ENCODE results near the gene ELMO1.

ELMO1 gene

GRCh38 chr7:36895192-36895591, 553.5 kb downstream of the ELMO1 start:
- no peak overlapping the region for H3K4me3 ChIP-seq (ENCODE audit: low read length)
- H3F3A ChIP-seq (ENCODE audit: control insufficient read depth, insufficient read depth) = no peaks in the 10 kb centered on the region
- H3K27me3 ChIP-seq (ENCODE audit: control insufficient read depth, low read length) = no peaks in the 10 kb centered on the region
- H3K4me1 ChIP-seq (ENCODE audit: control insufficient read depth, low read length) = no peaks in the 10 kb centered on the region
- H3K36me3 ChIP-seq (ENCODE audit: control insufficient read depth, low read length) = 0 out of 2 replicates have a peak, but pooled peaks cover 6% of the 10 kb centered on the region
- H4K20me1 ChIP-seq (ENCODE audit: control insufficient read depth, insufficient read depth, low read depth, low read length) = no peaks in the 10 kb centered on the region
- no peaks in the 10 kb centered on the region for H3K79me2 ChIP-seq (ENCODE audit: control insufficient read depth, low read length)
- no peaks in the 10 kb centered on the region for H3K9me2 ChIP-seq (replicated peaks; ENCODE audit: control insufficient read depth, low read length)
- no peak overlapping the region for H3K4me2 ChIP-seq (ENCODE audit: low read length)
- TF ChIP-seq CTCF (IDR thresholded peaks at IDR 0.05; ENCODE audit: low read depth, low read length, poor library complexity, severe bottlenecking) = no peak
- TF ChIP-seq EZH2phosphoT487 (IDR thresholded peaks at IDR 0.05; ENCODE audit: borderline replicate concordance, low read length) = no peak
- H3K27ac ChIP-seq (ENCODE audit: low read depth, low read length) = no peak overlapping the region
- no peaks in the 10 kb centered on the region for H3K9me3 ChIP-seq (ENCODE audit: control insufficient read depth, insufficient read depth, low read length)

GRCh38 chr7:36894190-36894589, 554.5 kb downstream of the ELMO1 start:
- Histone ChIP-seq H3K9me3 (ENCODE audit: control insufficient read depth, insufficient read depth, low read length) (no peaks in the 10 kb centered on the region), H3F3A (ENCODE audit: control insufficient read depth, insufficient read depth) (no peaks in the 10 kb centered on the region), H3K27me3 (ENCODE audit: control insufficient read depth, low read length) (no peaks in the 10 kb centered on the region), H4K20me1 (ENCODE audit: control insufficient read depth, insufficient read depth, low read depth, low read length) (no peaks in the 10 kb centered on the region), H3K9me2 (replicated peaks; ENCODE audit: control insufficient read depth, low read length) (no peaks in the 10 kb centered on the region), H3K79me2 (ENCODE audit: control insufficient read depth, low read length) (no peaks in the 10 kb centered on the region), H3K27ac (ENCODE audit: low read depth, low read length) (no peak overlapping the region), H3K4me2 (ENCODE audit: low read length) (no peak overlapping the region), H3K36me3 (ENCODE audit: control insufficient read depth, low read length) (0 out of 2 replicates have a peak, but pooled peaks cover 6% of the 10 kb centered on the region), H3K4me1 (ENCODE audit: control insufficient read depth, low read length) (no peaks in the 10 kb centered on the region), H3K4me3 (ENCODE audit: low read length) (no peak overlapping the region)
- TF ChIP-seq EZH2phosphoT487 (IDR thresholded peaks at IDR 0.05; ENCODE audit: borderline replicate concordance, low read length) (no peak), CTCF (IDR thresholded peaks at IDR 0.05; ENCODE audit: low read depth, low read length, poor library complexity, severe bottlenecking) (no peak)

- Histone ChIP-seq H3K79me2 (ENCODE audit: control insufficient read depth, low read length) (no peaks in the 10 kb centered on the region), H3K27ac (ENCODE audit: low read depth, low read length) (no peak overlapping the region), H4K20me1 (ENCODE audit: control insufficient read depth, insufficient read depth, low read depth, low read length) (no peaks in the 10 kb centered on the region), H3K4me1 (ENCODE audit: control insufficient read depth, low read length) (no peaks in the 10 kb centered on the region), H3K9me2 (replicated peaks; ENCODE audit: control insufficient read depth, low read length) (no peaks in the 10 kb centered on the region), H3K27me3 (ENCODE audit: control insufficient read depth, low read length) (no peaks in the 10 kb centered on the region), H3K4me3 (ENCODE audit: low read length) (no peak overlapping the region), H3F3A (ENCODE audit: control insufficient read depth, insufficient read depth) (no peaks in the 10 kb centered on the region), H3K9me3 (ENCODE audit: control insufficient read depth, insufficient read depth, low read length) (no peaks in the 10 kb centered on the region), H3K4me2 (ENCODE audit: low read length) (no peak overlapping the region), H3K36me3 (ENCODE audit: control insufficient read depth, low read length) (peaks cover 10% of the 10 kb centered on the region; the same call in 1 of the 2 replicates)
- TF ChIP-seq EZH2phosphoT487 (IDR thresholded peaks at IDR 0.05; ENCODE audit: borderline replicate concordance, low read length) = no peak
- no peak for TF ChIP-seq CTCF (IDR thresholded peaks at IDR 0.05; ENCODE audit: low read depth, low read length, poor library complexity, severe bottlenecking)
Observed at GRCh38 chr7:36889182-36889581, 559.5 kb downstream of the ELMO1 start.
